ENCODE measurements around the gene C5orf46.

DNA sequence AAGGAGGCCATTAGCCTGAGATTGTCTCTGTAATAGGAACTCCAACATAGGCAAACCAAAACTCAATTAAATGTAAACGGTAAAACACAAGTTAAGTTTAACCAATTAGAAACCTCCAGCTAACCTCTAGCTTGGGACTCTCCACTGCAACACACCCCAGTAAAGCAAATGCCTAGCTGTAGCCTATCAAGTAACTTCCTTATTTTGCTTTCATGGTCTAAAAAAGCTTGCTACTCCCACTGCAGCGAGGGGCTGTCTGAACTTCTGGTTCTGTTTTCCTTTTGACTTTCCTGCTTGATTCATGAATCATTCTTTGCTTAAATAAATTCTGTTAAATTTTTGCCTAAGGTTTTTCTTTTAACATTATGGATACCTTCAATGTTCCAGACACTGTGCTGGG lies 24.4 kb upstream of the C5orf46 start:
- TF ChIP-seq EZH2 (IDR thresholded peaks at IDR 0.05; ENCODE audit: low read depth, unreplicated experiment): no peak
- TF ChIP-seq, protein P1, sequence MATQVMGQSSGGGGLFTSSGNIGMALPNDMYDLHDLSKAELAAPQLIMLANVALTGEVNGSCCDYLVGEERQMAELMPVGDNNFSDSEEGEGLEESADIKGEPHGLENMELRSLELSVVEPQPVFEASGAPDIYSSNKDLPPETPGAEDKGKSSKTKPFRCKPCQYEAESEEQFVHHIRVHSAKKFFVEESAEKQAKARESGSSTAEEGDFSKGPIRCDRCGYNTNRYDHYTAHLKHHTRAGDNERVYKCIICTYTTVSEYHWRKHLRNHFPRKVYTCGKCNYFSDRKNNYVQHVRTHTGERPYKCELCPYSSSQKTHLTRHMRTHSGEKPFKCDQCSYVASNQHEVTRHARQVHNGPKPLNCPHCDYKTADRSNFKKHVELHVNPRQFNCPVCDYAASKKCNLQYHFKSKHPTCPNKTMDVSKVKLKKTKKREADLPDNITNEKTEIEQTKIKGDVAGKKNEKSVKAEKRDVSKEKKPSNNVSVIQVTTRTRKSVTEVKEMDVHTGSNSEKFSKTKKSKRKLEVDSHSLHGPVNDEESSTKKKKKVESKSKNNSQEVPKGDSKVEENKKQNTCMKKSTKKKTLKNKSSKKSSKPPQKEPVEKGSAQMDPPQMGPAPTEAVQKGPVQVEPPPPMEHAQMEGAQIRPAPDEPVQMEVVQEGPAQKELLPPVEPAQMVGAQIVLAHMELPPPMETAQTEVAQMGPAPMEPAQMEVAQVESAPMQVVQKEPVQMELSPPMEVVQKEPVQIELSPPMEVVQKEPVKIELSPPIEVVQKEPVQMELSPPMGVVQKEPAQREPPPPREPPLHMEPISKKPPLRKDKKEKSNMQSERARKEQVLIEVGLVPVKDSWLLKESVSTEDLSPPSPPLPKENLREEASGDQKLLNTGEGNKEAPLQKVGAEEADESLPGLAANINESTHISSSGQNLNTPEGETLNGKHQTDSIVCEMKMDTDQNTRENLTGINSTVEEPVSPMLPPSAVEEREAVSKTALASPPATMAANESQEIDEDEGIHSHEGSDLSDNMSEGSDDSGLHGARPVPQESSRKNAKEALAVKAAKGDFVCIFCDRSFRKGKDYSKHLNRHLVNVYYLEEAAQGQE (IDR thresholded peaks at IDR 0.05; ENCODE audit: unreplicated experiment): no peak

Data from GM23338 (cell line).